ENCODE results near the gene ATP8A2. TPM values are rescaled to one million over a fixed set of nuclear protein-coding genes. Genes with fewer than 3 reads are reported as not detected.
A peak's percentile ranks its signal among the peaks of the same experiment; 100 is the strongest.
"Not testable (repeated sequence)": the region's sequence is repeated elsewhere in the genome, so short reads cannot be mapped to it uniquely, and the experiment has no call there.

The ATP8A2 gene
- total and polyA plus RNA-seq, 9 of the 15 experiments (the other 6 are each of a cell fraction or from before 2014, with no cell fraction given), result under 0.01 to 0.33 (median 0.06) TPM; not detected in 4

DNA sequence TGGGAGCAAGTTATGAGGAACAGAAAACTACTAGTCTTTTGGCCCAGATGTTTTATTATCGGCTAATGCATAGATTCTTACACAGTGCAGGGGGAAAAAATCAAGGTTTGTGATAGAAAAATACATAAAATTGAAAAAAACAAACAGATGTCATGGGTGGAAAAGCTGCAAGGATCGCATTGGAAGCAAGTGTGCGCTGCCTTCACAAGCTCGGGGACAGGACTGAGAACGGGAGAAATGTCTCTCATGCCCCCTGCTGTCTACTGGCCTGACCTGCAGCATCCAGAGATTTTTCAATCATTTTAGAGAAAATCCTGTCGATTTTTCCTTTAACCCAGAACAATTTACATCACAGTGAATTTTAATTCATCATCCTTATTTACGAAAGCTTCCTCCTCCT is 700.6 kb downstream of the ATP8A2 start:
- H3K9ac ChIP-seq (ENCODE audit: insufficient read depth in 1 of 2, low read depth in 2 of 2, low read length in 2 of 2); H3K4me3 ChIP-seq; H4K20me1 ChIP-seq (replicated peaks; ENCODE audit: control insufficient read depth, insufficient read depth, low read length); H3K27me3 ChIP-seq (ENCODE audit: control insufficient read depth in 2 of 2, insufficient read depth in 2 of 2, low read length in 2 of 2); BruUV-seq (replicated peaks); H2AFZ ChIP-seq (ENCODE audit: low read depth, low read length); CTCF ChIA-PET (ENCODE audit: low intra/inter-chr PET ratio); H3K36me3 ChIP-seq (ENCODE audit: control insufficient read depth, insufficient read depth, low read length); POLR2A ChIA-PET; H3K9me3 ChIP-seq (replicated peaks; ENCODE audit: control insufficient read depth, insufficient read depth, low read depth, low read length); H3K27ac ChIP-seq (ENCODE audit: extremely low read depth, low read depth, low read length); H3K79me2 ChIP-seq (ENCODE audit: control insufficient read depth, insufficient read depth, low read length); H3K9me1 ChIP-seq (ENCODE audit: control insufficient read depth, insufficient read depth, low read length); H3K4me1 ChIP-seq (replicated peaks in 1 of 2; ENCODE audit: control insufficient read depth in 2 of 2, insufficient read depth in 2 of 2, low read length in 2 of 2); H3K4me2 ChIP-seq (ENCODE audit: insufficient read depth, low read length); DNase-seq (ENCODE audit: extremely low read depth in 1 of 4, low spot score in 3 of 4): not testable (repeated sequence)
- 0% methylated on average over 2 of the region's 7 CpGs for WGBS (ENCODE audit: insufficient coverage, low coverage, missing lambda C conversion rate)
- peak; percentile 81 for ATAC-seq
- in situ Hi-C loops (cut with MboI) (loop anchor here (5.0 kb wide), 1 partner anchor 1070 kb away; no protein-coding TSS in a partner anchor), intact Hi-C loops (cut with micrococcal nuclease) (loop anchor here (5.0 kb wide), 2 partner anchors 495 to 1070 kb away; no protein-coding TSS in a partner anchor)
- peak; percentile 97 for FAIRE-seq

DNA sequence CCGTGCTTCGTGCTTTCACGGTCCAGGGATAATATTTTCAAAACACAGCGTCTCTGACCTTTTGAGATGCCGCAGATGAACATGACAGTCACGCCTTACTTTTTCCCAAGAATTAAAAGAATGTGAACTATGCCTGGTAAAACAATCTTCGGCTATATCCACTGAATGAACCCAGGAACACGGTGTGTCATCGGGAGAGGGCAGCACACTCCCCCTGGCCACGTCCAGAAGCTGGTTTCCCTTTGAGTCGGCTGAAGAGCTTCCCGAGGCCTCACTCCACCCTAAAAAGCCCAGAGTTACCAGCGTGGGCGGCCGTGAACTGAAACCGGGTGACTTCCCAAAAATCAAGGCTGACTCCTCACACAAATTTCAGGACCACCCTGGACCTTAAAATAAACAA is 702.9 kb downstream of the ATP8A2 start:
- no peaks in the 10 kb centered on the region for H3K9me3 ChIP-seq (replicated peaks; ENCODE audit: control insufficient read depth, insufficient read depth, low read depth, low read length)
- BruUV-seq (replicated peaks), result no TSS peak
- no peak overlapping the region for H3K4me2 ChIP-seq (ENCODE audit: insufficient read depth, low read length)
- ATAC-seq (no peak), DNase-seq (ENCODE audit: extremely low read depth in 1 of 4, low spot score in 3 of 4) (no peak), FAIRE-seq (no peak)
- no peaks in the 10 kb centered on the region for H3K36me3 ChIP-seq (ENCODE audit: control insufficient read depth, insufficient read depth, low read length)
- H3K27ac ChIP-seq (ENCODE audit: extremely low read depth, low read depth, low read length), result no peak overlapping the region
- no peaks in the 10 kb centered on the region for H3K9me1 ChIP-seq (ENCODE audit: control insufficient read depth, insufficient read depth, low read length)
- no peak overlapping the region for H3K9ac ChIP-seq (ENCODE audit: insufficient read depth in 1 of 2, low read depth in 2 of 2, low read length in 2 of 2)
- 0% methylated on average over 15 of the region's 16 CpGs for WGBS (ENCODE audit: insufficient coverage, low coverage, missing lambda C conversion rate)
- H3K79me2 ChIP-seq (ENCODE audit: control insufficient read depth, insufficient read depth, low read length), result no peaks in the 10 kb centered on the region
- no peak overlapping the region for H3K4me3 ChIP-seq
- H3K27me3 ChIP-seq (ENCODE audit: control insufficient read depth in 2 of 2, insufficient read depth in 2 of 2, low read length in 2 of 2), result no peaks in the 10 kb centered on the region; a peak in 1 of 5 replicates
- CTCF ChIA-PET (ENCODE audit: low intra/inter-chr PET ratio), result no interaction called here
- no peaks in the 10 kb centered on the region for H4K20me1 ChIP-seq (replicated peaks; ENCODE audit: control insufficient read depth, insufficient read depth, low read length)
- POLR2A ChIA-PET, result no interaction called here
- H3K4me1 ChIP-seq (replicated peaks in 1 of 2; ENCODE audit: control insufficient read depth in 2 of 2, insufficient read depth in 2 of 2, low read length in 2 of 2), result no peaks in the 10 kb centered on the region
- in situ Hi-C loops (cut with MboI) (loop anchor here (5.0 kb wide), 1 partner anchor 1072 kb away; no protein-coding TSS in a partner anchor), intact Hi-C loops (cut with micrococcal nuclease) (loop anchor here (5.0 kb wide), 2 partner anchors 497 to 1072 kb away; no protein-coding TSS in a partner anchor)
- no peak overlapping the region for H2AFZ ChIP-seq (ENCODE audit: low read depth, low read length)
- TF ChIP-seq ARID2 (IDR thresholded peaks at IDR 0.05) (no peak), SAFB (IDR thresholded peaks at IDR 0.05; ENCODE audit: borderline replicate concordance, low read depth, low read length) (no peak), MED1 (CRISPR knock-in tag; IDR thresholded peaks at IDR 0.05; ENCODE audit: borderline replicate concordance) (no peak), KAT8 (IDR thresholded peaks at IDR 0.05; ENCODE audit: low read depth) (no peak), ZZZ3 (IDR thresholded peaks at IDR 0.05) (no peak), ILK (tag; IDR thresholded peaks at IDR 0.05; ENCODE audit: borderline replicate concordance, low read depth) (no peak), TEAD4 (IDR thresholded peaks at IDR 0.05; ENCODE audit: low read length) (no peak), TEAD4 (CRISPR knock-in tag; IDR thresholded peaks at IDR 0.05; ENCODE audit: borderline replicate concordance) (no peak), ZBED1 (IDR thresholded peaks at IDR 0.05) (no peak), SAFB2 (IDR thresholded peaks at IDR 0.05; ENCODE audit: borderline replicate concordance, low read depth, low read length, severe bottlenecking) (no peak)
- TF ChIP-seq, protein P1, sequence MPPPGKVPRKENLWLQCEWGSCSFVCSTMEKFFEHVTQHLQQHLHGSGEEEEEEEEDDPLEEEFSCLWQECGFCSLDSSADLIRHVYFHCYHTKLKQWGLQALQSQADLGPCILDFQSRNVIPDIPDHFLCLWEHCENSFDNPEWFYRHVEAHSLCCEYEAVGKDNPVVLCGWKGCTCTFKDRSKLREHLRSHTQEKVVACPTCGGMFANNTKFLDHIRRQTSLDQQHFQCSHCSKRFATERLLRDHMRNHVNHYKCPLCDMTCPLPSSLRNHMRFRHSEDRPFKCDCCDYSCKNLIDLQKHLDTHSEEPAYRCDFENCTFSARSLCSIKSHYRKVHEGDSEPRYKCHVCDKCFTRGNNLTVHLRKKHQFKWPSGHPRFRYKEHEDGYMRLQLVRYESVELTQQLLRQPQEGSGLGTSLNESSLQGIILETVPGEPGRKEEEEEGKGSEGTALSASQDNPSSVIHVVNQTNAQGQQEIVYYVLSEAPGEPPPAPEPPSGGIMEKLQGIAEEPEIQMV (tag; conservative IDR thresholded peaks at IDR 0.05; ENCODE audit: low read depth), result no peak
- TF ChIP-seq, protein P2, sequence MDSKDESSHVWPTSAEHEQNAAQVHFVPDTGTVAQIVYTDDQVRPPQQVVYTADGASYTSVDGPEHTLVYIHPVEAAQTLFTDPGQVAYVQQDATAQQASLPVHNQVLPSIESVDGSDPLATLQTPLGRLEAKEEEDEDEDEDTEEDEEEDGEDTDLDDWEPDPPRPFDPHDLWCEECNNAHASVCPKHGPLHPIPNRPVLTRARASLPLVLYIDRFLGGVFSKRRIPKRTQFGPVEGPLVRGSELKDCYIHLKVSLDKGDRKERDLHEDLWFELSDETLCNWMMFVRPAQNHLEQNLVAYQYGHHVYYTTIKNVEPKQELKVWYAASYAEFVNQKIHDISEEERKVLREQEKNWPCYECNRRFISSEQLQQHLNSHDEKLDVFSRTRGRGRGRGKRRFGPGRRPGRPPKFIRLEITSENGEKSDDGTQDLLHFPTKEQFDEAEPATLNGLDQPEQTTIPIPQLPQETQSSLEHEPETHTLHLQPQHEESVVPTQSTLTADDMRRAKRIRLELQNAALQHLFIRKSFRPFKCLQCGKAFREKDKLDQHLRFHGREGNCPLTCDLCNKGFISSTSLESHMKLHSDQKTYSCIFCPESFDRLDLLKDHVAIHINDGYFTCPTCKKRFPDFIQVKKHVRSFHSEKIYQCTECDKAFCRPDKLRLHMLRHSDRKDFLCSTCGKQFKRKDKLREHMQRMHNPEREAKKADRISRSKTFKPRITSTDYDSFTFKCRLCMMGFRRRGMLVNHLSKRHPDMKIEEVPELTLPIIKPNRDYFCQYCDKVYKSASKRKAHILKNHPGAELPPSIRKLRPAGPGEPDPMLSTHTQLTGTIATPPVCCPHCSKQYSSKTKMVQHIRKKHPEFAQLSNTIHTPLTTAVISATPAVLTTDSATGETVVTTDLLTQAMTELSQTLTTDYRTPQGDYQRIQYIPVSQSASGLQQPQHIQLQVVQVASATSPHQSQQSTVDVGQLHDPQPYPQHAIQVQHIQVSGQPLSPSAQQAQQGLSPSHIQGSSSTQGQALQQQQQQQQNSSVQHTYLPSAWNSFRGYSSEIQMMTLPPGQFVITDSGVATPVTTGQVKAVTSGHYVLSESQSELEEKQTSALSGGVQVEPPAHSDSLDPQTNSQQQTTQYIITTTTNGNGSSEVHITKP (IDR thresholded peaks at IDR 0.05; ENCODE audit: partially characterized antibody), result no peak

Data from K562 (cell line).